ENCODE data around the gene PREX1.

- TF ChIP-seq CTCF (IDR thresholded peaks at IDR 0.05) = no peak
- TF ChIP-seq POLR2A (IDR thresholded peaks at IDR 0.05) = no peak
These were observed 79.9 kb downstream of the PREX1 start for GRCh38 chr20:48747840-48748414.

All from adrenal gland (tissue), 5 donors.